NB4 (cell line): Measurements from ENCODE around the gene TMEM92.

Experiments
- CTCF ChIP-seq: IDR thresholded peaks from one replicate; pipeline ENCODE4 v1.5.1; 2012; ENCODE audit warnings: low read depth, low read length
- MAX ChIP-seq: IDR thresholded peaks from 2 replicates; pipeline ENCODE4 v1.6.1; 2011; ENCODE audit warnings: low read depth, low read length
- POLR2A ChIP-seq: IDR thresholded peaks from 2 replicates; pipeline ENCODE4 v1.6.1; 2011; ENCODE audit warnings: mild to moderate bottlenecking; ENCODE audit not compliant: insufficient read length; ENCODE audit errors: extremely low read depth

GRCh38 chr17:50279639-50280038 is 5.4 kb downstream of the TMEM92 start:
- TF ChIP-seq CTCF (no peak), POLR2A (no peak), MAX (no peak)
